H1 (cell line): ENCODE data around the gene GALNT7.

ENCODE experiments used
- CEBPB ChIP-seq: IDR thresholded peaks from 2 replicates; pipeline ENCODE4 v1.6.1; 2012; ENCODE audit warnings: low read depth, low read length
- CHD2 ChIP-seq: IDR thresholded peaks from 2 replicates; pipeline ENCODE4 v1.6.1; 2012; ENCODE audit warnings: low read length, improper control_type of control experiment
- CTBP2 ChIP-seq: IDR thresholded peaks from 2 replicates; pipeline ENCODE4 v1.7.0; 2011; ENCODE audit warnings: borderline replicate concordance, mild to moderate bottlenecking, moderate library complexity, mixed read lengths, low read length; ENCODE audit not compliant: insufficient read depth, insufficient read length
- CTCF ChIP-seq, 3 experiments: IDR thresholded peaks; 1 replicate in 2 of 3; 2 replicates in 1 of 3; pipeline versions ENCODE4 v1.5.1 to v1.6.1; 2011; ENCODE audit warnings: low read length in 3 of 3, mild to moderate bottlenecking in 3 of 3, inconsistent platforms in 2 of 3, low read depth in 1 of 3, moderate library complexity in 1 of 3; ENCODE audit not compliant: insufficient read depth in 1 of 3; ENCODE audit errors: control extremely low read depth in 1 of 3
- EZH2 ChIP-seq: fragments of 200-600 bp; sonication (generic); IDR thresholded peaks from 2 replicates; pipeline ENCODE4 v1.7.1; 2012; ENCODE audit warnings: low read depth, mild to moderate bottlenecking, moderate library complexity, low read length, inconsistent platforms; ENCODE audit not compliant: severe bottlenecking
- MAX ChIP-seq: IDR thresholded peaks from 2 replicates; pipeline ENCODE4 v1.6.1; 2012; ENCODE audit warnings: inconsistent platforms
- NRF1 ChIP-seq: IDR thresholded peaks from 2 replicates; pipeline ENCODE4 v1.6.1; 2011; ENCODE audit warnings: mild to moderate bottlenecking, low read depth, low read length, improper control_type of control experiment
- POLR2AphosphoS5 ChIP-seq: IDR thresholded peaks from 2 replicates; pipeline ENCODE4 v1.6.1; 2011; ENCODE audit warnings: low read depth, low read length
- RAD21 ChIP-seq, 2 experiments: IDR thresholded peaks in 1 of 2; conservative IDR thresholded peaks in 1 of 2; 2 replicates each; pipeline ENCODE4 v1.6.1; 2011; ENCODE audit warnings: low read depth in 2 of 2, low read length in 2 of 2, improper control_type of control experiment in 1 of 2, inconsistent platforms in 1 of 2, mild to moderate bottlenecking in 1 of 2, moderate library complexity in 1 of 2
- SUZ12 ChIP-seq: fragments of 200-600 bp; sonication (generic); IDR thresholded peaks from 2 replicates; pipeline ENCODE4 v1.6.1; 2012; ENCODE audit warnings: mild to moderate bottlenecking, inconsistent platforms, low read length, moderate library complexity, mixed read lengths
- YY1 ChIP-seq: IDR thresholded peaks from 2 replicates; pipeline ENCODE4 v1.6.1; 2011; ENCODE audit warnings: low read depth, mild to moderate bottlenecking, low read length
- ZNF274 ChIP-seq: IDR thresholded peaks from 2 replicates; pipeline ENCODE4 v1.7.0; 2012; ENCODE audit warnings: low read length, borderline replicate concordance; ENCODE audit errors: extremely low read depth

- TF ChIP-seq CTCF (IDR thresholded peaks at IDR 0.05; ENCODE audit: control extremely low read depth in 1 of 3, insufficient read depth in 1 of 3, low read depth in 1 of 3, low read length in 3 of 3) (no peak), POLR2AphosphoS5 (no peak), CHD2 (no peak), EZH2 (no peak), YY1 (no peak), SUZ12 (no peak), MAX (no peak), NRF1 (no peak), CEBPB (no peak), ZNF274 (no peak), RAD21 (IDR thresholded peaks at IDR 0.05 in 1 of 2, conservative IDR thresholded peaks at IDR 0.05 in 1 of 2; ENCODE audit: low read depth in 2 of 2, low read length in 2 of 2) (no peak), CTBP2 (no peak)
These were observed 175.3 kb downstream of the GALNT7 start for GRCh38 chr4:173343832-173344397.
